ENCODE data around the gene POFUT1. TPM values are rescaled to one million over a fixed set of nuclear protein-coding genes. Genes with fewer than 3 reads are reported as not detected.
A peak's percentile ranks its signal among the peaks of the same experiment; 100 is the strongest.

The POFUT1 gene
- total RNA-seq, 4 donors from 2014 or later: 15.7 to 29.6 (median 18.1) TPM

GRCh38 chr20:32205110-32205842, 2.4 kb upstream of the POFUT1 start:
- WGBS, 2 donors: 36 to 44% methylated on average over 5 of the region's 5 CpGs
- Histone ChIP-seq H3K36me3 (peaks cover 7 to 28% (median 14%) of the 10 kb centered on the region in 3 donors), H3K9me3 (no peaks in the 10 kb centered on the region), H3K27me3 (no peaks in the 10 kb centered on the region), H3K27ac (peak overlapping the region; percentile 93 to 98 (median 98)), H3K4me1 (peaks cover 29 to 84% (median 54%) of the 10 kb centered on the region in 3 donors), H3K4me3 (peak overlapping the region; percentile 89 to 100 (median 92))
- TF ChIP-seq CTCF (IDR thresholded peaks at IDR 0.05): no peak
- no peak for TF ChIP-seq POLR2A (IDR thresholded peaks at IDR 0.05)
- DNase-seq: no peak
- intact Hi-C loops (cut with DNase I): loop anchor here (10.0 kb wide), 1 partner anchor 90 kb away; no protein-coding TSS in a partner anchor

GRCh38 chr20:32205843-32206759, 1.6 kb upstream of the POFUT1 start:
- DNase-seq: no peak
- H3K36me3 ChIP-seq: peaks cover 1 to 28% (median 7%) of the 10 kb centered on the region in 3 donors
- H3K27ac ChIP-seq: peak overlapping the region; percentile 93 to 98 (median 98)
- no peaks in the 10 kb centered on the region for H3K9me3 ChIP-seq
- no peaks in the 10 kb centered on the region for H3K27me3 ChIP-seq
- TF ChIP-seq POLR2A (IDR thresholded peaks at IDR 0.05): no peak
- TF ChIP-seq CTCF (IDR thresholded peaks at IDR 0.05): no peak
- WGBS, 2 donors: 22 to 33% methylated on average over 5 to 6 of the region's 8 CpGs
- peaks cover 29 to 88% (median 54%) of the 10 kb centered on the region in 3 donors for H3K4me1 ChIP-seq
- H3K4me3 ChIP-seq: peak overlapping the region; percentile 89 to 100 (median 92)
- intact Hi-C loops (cut with DNase I): loop anchor here (10.0 kb wide), 1 partner anchor 91 kb away; no protein-coding TSS in a partner anchor

GRCh38 chr20:32206760-32207625, 687 bp upstream of the POFUT1 start:
- TF ChIP-seq CTCF (IDR thresholded peaks at IDR 0.05) (no peak), POLR2A (IDR thresholded peaks at IDR 0.05) (no peak)
- peak overlapping the region; percentile 89 to 100 (median 92) for H3K4me3 ChIP-seq
- DNase-seq: no peak
- peaks cover 29 to 80% (median 51%) of the 10 kb centered on the region in 3 donors for H3K4me1 ChIP-seq
- H3K9me3 ChIP-seq: no peaks in the 10 kb centered on the region
- H3K27me3 ChIP-seq: no peaks in the 10 kb centered on the region
- H3K36me3 ChIP-seq: peaks cover 0 to 28% (median 0%) of the 10 kb centered on the region in 3 donors
- intact Hi-C loops (cut with DNase I): loop anchor here (10.0 kb wide), 1 partner anchor 92 kb away; no protein-coding TSS in a partner anchor
- 4% methylated on average over 10 to 23 of the region's 40 CpGs for WGBS, 2 donors
- H3K27ac ChIP-seq: peak overlapping the region; percentile 93 to 98 (median 98)

GRCh38 chr20:32208499-32209154, 947 bp downstream of the POFUT1 start:
- Histone ChIP-seq H3K4me1 (peaks cover 22 to 63% (median 43%) of the 10 kb centered on the region in 3 donors), H3K27ac (peak overlapping the region in 3 of 4 donors; percentile 97 to 98 (median 98)), H3K4me3 (peak overlapping the region; percentile 89 to 100 (median 92)), H3K9me3 (no peaks in the 10 kb centered on the region), H3K27me3 (no peaks in the 10 kb centered on the region), H3K36me3 (peaks cover 0 to 41% (median 0%) of the 10 kb centered on the region in 3 donors)
- WGBS, 2 donors: 55 to 64% methylated on average over 12 to 13 of the region's 13 CpGs
- DNase-seq: no peak
- intact Hi-C loops (cut with DNase I): loop anchor here (10.0 kb wide), 1 partner anchor 94 kb away; no protein-coding TSS in a partner anchor
- TF ChIP-seq POLR2A (IDR thresholded peaks at IDR 0.05) (no peak), CTCF (IDR thresholded peaks at IDR 0.05) (no peak)

Measured in esophagus squamous epithelium (tissue), 5 donors.